HG02571 (cell line): ENCODE results near the gene SPDYE6.
"Not testable (repeated sequence)": the region's sequence is repeated elsewhere in the genome, so short reads cannot be mapped to it uniquely, and the experiment has no call there.

Experiments used
- ATAC-seq: cut with Tn5 transposase; IDR thresholded peaks from one replicate; pipeline ENCODE4 v1.9.1; 2021; ENCODE audit warnings: mild to moderate bottlenecking, moderate library complexity; ENCODE audit not compliant: unreplicated experiment

The SPDYE6 gene

DNA sequence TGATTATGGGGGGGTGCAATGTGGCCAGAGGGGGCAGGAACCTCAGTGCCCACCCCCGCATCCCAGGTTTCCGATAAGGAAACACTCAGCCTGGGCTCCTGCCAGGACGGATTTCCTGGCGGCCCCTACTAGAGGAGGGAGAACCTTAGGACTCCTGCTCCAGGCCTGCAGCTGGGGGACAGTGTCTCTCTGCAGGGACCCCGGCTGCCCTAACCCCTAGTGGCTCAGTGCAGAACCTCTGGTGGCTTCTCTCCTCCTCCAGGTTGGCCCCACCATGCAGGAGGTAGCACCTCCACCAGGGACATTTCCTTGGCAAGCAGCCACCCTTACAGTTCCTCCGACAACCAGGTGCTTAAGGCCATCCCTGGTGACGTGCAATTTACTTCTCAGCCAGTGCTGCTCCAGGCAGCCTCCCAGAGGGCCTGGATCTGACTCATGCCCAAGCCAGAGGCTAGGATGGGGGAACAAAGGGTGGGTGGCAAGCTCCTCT is 37.7 kb downstream of the SPDYE6 start:
- ATAC-seq, result no peak

DNA sequence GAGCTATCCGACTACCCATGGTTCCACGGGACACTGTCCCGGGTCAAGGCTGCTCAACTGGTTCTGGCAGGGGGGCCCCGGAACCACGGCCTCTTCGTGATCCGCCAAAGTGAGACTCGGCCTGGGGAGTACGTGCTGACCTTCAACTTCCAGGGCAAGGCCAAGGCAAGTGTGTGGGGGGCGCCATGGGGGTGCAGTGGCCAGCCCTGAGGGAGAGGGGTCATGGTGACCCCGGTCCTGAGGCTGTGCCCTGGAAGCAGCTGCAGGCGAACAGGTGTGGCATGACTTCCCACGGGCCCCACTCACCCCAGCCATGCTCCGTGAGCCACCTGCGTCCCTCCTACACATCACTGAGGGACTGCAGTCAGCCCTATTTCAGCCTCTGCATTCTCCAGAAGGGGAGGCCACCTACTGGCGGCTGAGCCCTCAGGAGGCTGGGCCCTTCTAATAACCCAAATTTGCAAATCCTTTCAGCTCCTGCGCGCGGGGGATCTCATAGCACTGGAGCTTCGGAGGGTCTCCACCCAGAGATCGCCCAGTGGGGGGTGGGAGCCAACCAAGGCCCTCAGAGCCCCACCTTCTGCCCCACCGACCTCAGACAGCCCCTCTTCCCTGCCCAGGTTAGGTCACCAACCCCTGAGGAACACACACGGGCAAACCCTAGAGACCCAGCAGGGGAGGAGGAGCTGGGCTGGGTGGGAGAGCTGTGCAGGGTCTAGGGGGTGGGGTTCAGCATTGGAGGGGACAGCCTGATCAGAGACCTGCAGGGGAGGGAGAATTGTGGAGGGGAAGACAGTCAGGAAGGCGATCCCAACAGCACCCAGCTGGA is 38.8 kb downstream of the SPDYE6 start:
- no peak for ATAC-seq

DNA sequence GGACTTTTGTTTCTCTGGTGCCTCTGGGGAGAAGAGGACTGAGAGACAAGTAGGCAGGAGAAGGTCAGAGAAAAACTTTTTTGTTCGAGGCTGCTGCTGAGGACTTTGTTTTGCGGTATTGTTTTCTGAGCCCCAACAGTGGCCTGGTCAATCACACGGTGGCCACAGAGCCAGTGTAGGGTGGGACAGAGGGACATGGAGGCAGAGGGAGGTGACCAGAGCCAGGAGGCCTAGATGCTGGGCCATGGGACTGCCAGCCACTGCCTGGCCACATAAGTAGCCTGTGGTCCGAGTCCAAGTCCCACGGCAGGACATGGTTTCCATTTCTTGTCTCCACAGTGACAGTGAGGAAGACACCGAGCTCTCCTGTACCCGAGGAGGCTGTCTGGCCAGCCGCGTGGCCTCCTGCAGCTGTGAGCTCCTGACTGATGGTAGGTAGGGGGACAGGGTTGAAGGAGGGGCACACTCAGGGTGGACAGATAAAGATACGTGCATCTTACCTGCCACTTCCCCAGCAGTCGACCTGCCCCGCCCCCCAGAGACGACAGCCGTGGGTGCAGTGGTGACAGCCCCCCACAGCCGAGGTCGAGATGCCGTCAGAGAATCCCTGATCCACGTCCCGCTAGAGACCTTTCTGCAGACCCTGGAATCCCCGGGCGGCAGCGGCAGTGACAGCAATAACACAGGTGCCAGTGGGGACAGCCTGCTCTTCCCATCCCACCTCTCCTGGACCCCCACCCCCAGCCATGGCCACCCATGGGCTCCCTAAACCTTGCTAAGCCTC is 42.1 kb downstream of the SPDYE6 start:
- no peak for ATAC-seq

DNA sequence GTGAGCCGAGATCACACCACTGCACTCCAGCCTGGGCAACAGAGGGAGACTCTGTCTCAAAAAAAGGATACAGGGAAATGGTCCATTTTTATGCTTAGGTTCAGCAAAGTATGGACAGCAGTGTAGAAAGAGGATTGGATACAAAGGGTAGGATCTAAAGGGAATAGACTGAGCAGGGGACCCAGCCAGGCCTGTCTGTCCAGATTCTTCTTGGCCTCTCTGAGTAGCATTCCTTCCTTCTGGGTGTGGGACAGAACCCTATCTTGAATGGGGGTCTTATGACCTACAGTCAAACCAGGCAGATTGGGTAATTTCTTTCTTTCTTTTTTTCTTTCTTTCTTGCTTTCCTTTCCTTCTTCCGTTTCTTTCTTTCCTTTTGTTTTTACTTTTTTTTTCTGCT is 43.9 kb downstream of the SPDYE6 start:
- no peak for ATAC-seq

DNA sequence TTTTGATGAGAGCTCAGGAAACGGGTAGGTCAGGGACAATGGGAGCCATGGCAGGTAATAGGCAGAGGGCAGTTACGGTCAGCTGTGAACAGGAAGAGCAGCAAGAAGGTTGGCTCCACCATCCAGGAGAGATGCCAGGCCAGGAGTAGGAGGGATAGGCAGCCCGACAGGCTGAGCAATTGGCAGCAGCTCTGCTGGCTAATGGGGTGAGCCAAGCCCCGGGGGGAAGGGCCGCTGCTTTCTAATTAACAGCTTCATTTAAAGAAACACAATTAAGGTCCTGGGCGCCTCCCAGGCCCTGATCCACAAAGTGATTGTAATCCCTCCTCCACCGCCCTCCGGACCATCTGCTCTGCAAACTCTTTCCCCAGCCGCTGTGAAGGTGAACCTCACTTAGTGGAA is 45.8 kb downstream of the SPDYE6 start:
- ATAC-seq, result no peak

DNA sequence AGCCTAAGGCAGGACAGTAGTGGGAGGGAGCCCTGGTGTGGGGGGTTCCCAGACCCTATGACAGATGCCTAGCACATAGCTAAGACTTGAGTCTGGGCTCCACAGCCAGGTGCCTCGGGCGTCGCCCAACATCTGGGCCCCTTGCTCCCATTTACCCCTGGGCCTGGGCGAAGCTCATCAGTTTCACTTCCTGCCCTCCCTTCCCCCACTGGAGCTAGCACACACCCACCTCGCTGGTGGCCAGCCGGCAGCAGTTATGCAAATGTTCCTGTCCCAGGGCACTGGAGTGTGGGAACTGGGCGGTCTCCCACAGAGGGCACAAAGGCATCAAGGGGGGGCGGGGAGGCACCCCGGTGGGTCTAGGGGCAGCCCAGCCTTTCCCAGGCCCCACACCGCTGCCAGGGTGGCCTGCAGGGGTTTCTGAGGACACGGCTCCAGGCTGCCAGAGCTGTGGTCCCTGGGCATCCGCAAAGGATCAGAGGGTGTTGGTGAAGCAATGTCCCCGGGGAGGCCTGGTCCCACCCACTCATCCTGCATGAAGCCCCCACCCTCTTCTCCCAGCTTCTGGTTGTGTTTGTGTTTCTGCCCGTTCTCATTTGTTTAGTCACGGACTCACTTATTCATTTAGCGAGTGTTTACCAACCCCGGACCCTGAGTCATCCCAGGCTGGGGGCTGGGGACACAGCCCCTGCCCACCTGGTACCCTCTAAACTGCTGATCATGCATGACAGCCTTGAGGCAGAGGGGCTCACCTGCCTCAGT is 49.1 kb downstream of the SPDYE6 start:
- peak; percentile 66 for ATAC-seq

DNA sequence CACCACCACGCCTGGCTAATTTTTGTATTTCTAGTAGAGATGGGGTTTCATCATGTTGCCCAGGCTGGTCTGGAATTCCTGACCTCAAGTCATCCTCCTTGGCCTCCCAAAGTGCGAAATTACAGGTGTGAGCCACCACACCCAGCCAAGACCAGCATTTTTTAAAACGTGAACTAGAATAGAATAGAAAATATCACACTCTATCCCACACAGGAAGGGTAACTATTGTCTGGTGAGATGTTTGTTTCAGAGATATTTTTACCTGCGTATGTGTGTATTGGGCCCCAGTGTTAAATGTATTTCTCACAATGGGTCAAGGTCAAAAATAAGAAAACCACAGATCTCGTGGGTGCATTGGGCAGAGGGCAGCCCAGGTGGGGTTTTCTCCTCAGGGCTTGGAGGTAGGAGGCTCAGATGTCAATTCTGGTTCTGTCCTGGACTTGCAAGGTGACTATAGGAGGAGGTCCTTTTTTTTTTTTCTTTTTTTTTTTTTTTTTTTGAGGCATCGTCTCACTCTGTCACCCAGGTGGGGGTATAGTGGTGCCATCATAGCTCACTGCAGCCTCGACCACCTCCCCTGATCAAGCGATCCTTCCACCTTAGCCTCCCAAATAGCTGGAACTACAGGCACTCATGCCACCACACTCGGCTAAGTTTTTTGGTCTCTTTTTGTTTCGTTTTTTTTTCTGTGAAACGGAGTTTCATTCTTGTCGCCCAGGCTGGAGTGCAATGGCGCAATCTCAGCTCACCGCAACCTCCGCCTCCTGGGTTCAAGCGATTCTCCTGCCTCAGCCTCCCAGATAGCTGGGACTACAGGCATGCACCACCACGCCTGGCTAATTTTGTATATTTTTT is 50.6 kb downstream of the SPDYE6 start:
- peak; percentile 43 for ATAC-seq

DNA sequence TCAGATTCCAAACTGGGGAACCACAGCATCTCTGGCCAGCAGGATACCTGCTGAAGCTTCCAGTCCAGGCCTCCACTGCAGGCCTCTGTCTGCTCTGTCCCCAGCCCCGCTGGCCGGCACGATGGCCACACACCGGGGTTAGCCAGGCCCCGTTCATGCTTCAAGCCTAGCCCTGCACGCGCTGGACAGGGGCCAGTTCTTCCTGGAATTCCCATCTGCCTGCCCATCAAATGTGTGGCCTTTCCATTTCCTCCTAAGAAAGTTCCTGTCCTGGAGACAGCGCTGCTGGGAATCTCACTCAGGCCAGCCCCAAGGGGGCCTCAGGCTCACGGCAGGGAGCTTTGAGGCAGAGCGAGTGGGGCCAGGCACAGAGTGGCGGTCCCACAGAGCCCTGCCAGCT is 51.6 kb downstream of the SPDYE6 start:
- ATAC-seq, result no peak

DNA sequence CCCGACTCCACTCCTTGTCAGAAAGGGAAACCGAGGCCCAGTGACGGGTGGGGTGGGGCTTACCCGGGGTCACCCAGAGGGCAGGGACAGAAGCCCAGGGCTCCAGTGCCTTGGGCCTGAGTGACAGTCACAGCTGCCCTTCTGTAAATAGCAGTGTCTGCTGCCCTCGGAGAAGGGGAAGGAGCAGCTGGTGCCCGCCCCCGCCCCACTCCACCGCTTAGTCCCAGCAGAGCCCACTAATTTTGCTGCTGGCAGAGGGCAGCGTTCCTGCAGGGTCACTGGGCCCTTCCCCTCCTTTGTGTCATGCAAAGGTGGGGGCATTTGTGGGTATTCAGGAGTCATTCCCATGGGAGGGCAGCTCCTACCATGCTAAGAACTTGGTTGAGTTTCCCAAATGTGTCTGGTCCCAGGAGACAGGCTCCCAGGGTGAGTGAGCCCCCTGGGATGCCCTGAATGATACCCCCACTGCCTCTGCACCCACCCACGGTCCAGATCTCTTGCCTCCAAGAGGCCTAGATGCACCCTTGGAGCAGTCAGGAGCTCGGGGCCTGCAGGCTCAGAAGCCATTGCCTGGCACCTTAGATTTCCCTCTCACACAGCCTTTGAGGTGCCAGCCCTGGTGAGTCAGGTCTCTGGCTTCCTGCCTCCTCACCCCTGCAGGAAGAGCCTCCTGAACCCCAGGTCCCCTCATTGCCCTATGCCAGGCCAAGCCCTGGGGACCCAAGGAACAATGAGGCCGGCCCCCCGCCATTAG is 52.4 kb downstream of the SPDYE6 start:
- ATAC-seq, result no peak

DNA sequence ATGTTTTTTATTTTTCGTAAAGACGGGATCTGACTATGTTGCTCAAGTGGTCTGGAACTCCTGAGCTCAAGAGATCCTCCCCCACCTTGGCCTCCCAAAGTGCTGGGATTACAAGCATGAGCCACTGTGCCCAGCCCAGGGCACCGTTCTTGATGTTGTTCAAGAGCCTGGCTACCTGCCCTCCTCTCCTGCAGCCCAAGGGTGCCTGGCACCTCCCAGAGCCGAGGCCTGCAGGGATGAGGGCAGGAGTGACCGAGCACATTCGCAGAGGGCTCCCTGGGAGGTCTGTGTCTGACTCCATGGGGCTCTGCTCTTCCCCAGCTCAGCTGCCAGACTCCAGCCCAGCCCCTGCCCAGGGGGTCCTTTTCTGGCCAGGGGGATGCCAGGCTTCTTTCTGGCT is 54.2 kb downstream of the SPDYE6 start:
- ATAC-seq, result no peak

DNA sequence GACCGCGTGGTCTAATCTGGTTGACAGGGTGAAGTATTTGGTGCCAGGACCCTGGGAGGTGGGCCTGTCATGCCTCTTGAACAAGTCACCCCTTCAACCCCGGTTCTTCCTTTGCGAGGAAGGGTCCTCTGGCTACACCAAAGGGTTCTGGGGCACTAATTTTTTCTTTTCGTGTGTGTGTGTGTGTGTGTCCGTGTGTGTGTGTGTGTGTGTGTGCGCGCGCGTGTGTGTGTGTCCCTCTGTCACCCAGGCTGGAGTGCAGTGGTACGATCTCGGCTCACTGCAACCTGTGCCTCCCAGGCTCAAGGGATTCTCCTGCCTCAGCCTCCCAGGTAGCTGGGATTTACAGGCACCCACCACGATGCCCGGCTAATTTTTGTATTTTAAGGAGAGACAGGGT is 54.9 kb downstream of the SPDYE6 start:
- not testable (repeated sequence) for ATAC-seq

DNA sequence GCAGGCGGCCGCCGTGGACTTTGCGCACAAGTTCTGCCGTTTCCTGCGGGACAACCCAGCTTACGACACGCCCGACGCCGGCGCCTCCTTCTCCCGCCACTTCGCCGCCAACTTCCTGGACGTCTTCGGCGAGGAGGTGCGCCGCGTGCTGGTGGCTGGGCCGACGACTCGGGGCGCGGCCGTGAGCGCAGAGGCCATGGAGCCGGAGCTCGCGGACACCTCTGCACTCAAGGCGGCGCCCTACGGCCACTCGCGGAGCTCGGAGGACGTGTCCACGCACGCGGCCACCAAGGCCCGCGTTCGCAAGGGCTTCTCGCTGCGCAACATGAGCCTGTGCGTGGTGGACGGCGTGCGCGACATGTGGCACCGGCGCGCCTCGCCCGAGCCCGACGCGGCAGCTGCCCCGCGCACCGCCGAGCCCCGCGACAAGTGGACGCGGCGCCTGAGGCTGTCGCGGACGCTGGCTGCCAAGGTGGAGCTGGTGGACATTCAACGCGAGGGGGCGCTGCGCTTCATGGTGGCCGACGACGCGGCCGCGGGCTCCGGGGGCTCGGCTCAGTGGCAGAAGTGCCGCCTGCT is 55.5 kb downstream of the SPDYE6 start:
- ATAC-seq, result no peak

DNA sequence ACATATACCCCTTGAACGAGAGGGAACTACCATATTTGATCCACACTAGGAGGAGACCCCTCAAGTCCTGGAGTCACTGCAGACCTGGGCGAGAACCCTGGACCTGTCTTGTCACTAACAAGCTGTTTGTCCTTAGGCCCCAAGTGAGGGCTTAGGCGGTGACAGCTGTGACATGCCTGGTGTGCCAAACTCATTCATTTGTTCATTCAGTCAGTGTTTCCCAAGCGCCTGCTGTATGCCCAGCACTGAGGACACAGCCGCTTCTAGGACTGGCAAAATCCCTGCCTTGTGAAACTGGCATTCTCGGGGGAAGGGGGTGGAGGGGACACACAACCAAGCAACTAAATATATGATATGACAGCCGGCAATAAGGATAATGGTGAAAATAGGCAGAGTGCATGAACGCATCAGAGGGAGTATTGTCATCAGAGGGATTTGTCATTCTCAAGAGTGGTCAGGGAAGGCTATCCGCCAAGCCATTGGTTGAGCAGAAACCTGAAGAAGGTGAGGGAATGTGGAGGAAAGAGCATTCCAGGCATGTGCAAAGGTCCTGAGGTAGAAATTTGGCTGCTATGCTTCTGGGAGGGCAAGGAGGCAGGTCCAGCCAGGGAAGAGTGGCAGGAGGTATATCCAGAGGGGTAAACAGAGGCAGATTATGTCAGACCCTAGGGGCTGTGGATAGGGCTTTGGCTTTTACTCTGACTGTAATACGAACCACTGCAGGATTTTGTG is 58.6 kb downstream of the SPDYE6 start:
- ATAC-seq, result no peak

DNA sequence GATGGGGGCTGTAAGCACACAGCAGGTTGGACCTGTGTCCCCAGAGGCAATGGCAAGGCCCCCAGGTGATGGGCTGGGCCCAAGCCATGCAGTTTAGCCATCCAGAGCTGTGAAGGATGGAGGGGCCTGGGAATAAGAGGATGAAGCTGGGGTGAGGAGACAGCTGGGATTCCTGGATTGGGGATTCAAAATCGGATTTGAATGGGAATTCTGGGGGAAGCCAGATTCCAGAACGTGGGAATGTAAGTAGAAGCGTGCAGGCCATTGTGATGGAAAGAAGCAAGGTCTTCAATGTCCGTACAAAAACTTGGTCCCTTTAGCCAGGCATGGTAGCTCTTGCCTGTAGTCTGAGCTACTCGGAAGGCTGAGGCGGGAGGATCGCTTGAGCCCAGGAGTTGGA is 59.7 kb downstream of the SPDYE6 start:
- ATAC-seq, result no peak

DNA sequence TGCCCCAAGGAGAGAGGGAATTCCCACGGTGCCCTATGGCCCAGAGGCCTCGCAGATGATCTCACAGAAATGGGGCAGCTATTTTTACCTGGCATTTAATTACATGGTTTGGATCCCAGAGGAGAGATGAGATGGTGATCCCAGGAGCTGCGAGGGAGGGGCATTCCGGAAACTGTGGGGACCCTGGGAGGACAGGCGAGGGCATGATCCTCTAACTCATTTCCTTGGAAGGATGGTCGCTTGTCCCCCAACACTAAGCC is 60.1 kb downstream of the SPDYE6 start:
- ATAC-seq, result no peak
